ENCODE measurements around the gene VWF.
"Not testable (repeated sequence)": the region's sequence is repeated elsewhere in the genome, so short reads cannot be mapped to it uniquely, and the experiment has no call there.

The VWF gene

GRCh38 chr12:6104027-6104426 lies 20.4 kb downstream of the VWF start:
- no peak for DNase-seq (ENCODE audit: low read depth)
- TF ChIP-seq, protein P1, sequence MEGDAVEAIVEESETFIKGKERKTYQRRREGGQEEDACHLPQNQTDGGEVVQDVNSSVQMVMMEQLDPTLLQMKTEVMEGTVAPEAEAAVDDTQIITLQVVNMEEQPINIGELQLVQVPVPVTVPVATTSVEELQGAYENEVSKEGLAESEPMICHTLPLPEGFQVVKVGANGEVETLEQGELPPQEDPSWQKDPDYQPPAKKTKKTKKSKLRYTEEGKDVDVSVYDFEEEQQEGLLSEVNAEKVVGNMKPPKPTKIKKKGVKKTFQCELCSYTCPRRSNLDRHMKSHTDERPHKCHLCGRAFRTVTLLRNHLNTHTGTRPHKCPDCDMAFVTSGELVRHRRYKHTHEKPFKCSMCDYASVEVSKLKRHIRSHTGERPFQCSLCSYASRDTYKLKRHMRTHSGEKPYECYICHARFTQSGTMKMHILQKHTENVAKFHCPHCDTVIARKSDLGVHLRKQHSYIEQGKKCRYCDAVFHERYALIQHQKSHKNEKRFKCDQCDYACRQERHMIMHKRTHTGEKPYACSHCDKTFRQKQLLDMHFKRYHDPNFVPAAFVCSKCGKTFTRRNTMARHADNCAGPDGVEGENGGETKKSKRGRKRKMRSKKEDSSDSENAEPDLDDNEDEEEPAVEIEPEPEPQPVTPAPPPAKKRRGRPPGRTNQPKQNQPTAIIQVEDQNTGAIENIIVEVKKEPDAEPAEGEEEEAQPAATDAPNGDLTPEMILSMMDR (IDR thresholded peaks at IDR 0.05; ENCODE audit: control insufficient read depth, extremely low read depth, insufficient read depth), result no peak
- H3K4me3 ChIP-seq (ENCODE audit: low read depth, low read length), result no peak overlapping the region

DNA sequence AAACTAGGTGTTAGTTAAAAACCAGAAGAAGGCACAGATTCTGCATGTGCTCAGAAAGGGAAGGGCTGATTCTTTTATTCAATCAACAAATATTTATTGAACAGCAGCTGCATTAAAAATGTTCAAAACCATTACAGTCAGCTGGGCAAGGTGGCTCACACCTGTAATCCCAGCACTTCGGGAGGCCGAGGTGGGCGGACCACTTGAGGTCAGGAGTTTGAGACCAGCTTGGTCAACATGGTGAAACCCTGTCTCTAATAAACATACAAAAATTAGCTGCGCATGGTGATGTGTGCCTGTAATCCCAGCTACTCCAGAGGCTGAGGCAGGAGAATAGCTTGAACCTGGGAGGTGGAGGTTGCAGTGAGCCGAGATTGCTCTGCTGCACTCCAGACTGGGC lies 22.4 kb downstream of the VWF start:
- DNase-seq (ENCODE audit: low read depth); H3K4me3 ChIP-seq (ENCODE audit: low read depth, low read length): not testable (repeated sequence)

- no peak for DNase-seq (ENCODE audit: low read depth)
Measured at GRCh38 chr12:6099316-6099715, 25.2 kb downstream of the VWF start.

GRCh38 chr12:6097411-6097810 lies 27.1 kb downstream of the VWF start:
- H3K4me3 ChIP-seq (ENCODE audit: low read depth, low read length), result no peak overlapping the region
- DNase-seq (ENCODE audit: low read depth), result no peak
- TF ChIP-seq, protein P1 (IDR thresholded peaks at IDR 0.05; ENCODE audit: control insufficient read depth, extremely low read depth, insufficient read depth), result no peak

More at GRCh38 chr12:6099316-6099715, 25.2 kb downstream of the VWF start:
- TF ChIP-seq, protein P1 (IDR thresholded peaks at IDR 0.05; ENCODE audit: control insufficient read depth, extremely low read depth, insufficient read depth), result no peak
- H3K4me3 ChIP-seq (ENCODE audit: low read depth, low read length), result no peak overlapping the region

DNA sequence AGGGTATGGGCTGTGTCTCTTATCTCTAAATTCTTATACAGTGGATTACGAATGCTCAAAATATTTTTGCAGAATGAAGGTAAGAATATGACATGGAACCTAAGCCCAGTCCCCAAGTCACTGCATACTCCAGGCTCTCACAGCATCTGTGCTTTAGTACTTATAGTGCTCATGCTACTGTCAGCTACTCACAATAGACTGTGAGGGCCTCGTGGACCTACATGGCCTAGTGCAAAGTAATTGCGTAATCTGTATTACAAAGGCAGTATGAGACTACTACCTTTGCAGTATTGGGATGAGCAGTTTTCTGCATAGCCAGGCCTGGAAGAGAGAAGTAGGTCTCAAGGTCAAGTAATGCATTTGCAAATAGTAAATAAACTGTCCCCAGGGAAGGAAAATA lies 27.9 kb downstream of the VWF start:
- TF ChIP-seq, protein P1 (IDR thresholded peaks at IDR 0.05; ENCODE audit: control insufficient read depth, extremely low read depth, insufficient read depth), result no peak
- DNase-seq (ENCODE audit: low read depth), result no peak

GRCh38 chr12:6095269-6095668 lies 29.2 kb downstream of the VWF start:
- DNase-seq (ENCODE audit: low read depth), result no peak

More for the DNA sequence above, 27.9 kb downstream of the VWF start:
- no peak overlapping the region for H3K4me3 ChIP-seq (ENCODE audit: low read depth, low read length)

DNA sequence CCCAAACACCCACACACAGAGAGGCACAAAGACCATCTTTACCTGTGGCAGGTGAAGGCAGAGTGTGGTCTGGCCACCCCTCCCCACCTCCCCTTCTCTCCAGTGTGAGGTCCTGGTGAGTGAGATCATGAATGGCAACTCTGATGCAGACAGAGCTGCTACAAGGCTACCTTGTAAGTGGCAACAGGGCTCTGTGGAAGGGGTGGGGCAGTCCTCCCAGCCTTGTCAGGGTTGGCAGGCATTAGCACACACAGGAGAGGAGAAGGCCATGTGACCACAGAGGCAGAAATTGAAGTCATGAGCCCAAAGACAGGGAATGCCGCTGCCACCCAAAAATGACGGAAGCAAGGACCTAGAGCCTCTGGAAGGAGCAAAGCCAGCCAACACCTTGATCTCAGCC lies 30.7 kb downstream of the VWF start:
- no peak for DNase-seq (ENCODE audit: low read depth)
- TF ChIP-seq, protein P1 (IDR thresholded peaks at IDR 0.05; ENCODE audit: control insufficient read depth, extremely low read depth, insufficient read depth), result no peak
- H3K4me3 ChIP-seq (ENCODE audit: low read depth, low read length), result no peak overlapping the region

More at GRCh38 chr12:6095269-6095668, 29.2 kb downstream of the VWF start:
- TF ChIP-seq, protein P1 (IDR thresholded peaks at IDR 0.05; ENCODE audit: control insufficient read depth, extremely low read depth, insufficient read depth), result no peak
- no peak overlapping the region for H3K4me3 ChIP-seq (ENCODE audit: low read depth, low read length)

Measured in LNCaP clone FGC (cell line).